Lower lobe of right lung (tissue), 2 donors: Measurements from ENCODE around the gene H3-3A. TPM values are rescaled to one million over a fixed set of nuclear protein-coding genes. Genes with fewer than 3 reads are reported as not detected.

Experiments
- ATAC-seq, 2 donors: fragments of 200-7000 bp; cut with Tn5 transposase; one replicate each; pipeline ENCODE4 v1.9.1; 2020 to 2022; ENCODE audit warnings: mild to moderate bottlenecking in 2 of 2, moderate library complexity in 2 of 2
- DNase-seq: peaks from one replicate; pipeline ENCODE4 v3.0.0-alpha.2; 2020
- H3K27ac ChIP-seq: fragments of 200-600 bp; one replicate; pipeline ENCODE4 v1.8.0; 2022
- H3K27me3 ChIP-seq: fragments of 200-600 bp; one replicate; pipeline ENCODE4 v1.8.0; 2022; ENCODE audit warnings: low read depth
- H3K36me3 ChIP-seq: fragments of 200-600 bp; one replicate; pipeline ENCODE4 v1.8.0; 2022; ENCODE audit warnings: mild to moderate bottlenecking
- H3K4me1 ChIP-seq: fragments of 200-600 bp; one replicate; pipeline ENCODE4 v1.8.0; 2022
- H3K4me3 ChIP-seq: fragments of 200-600 bp; one replicate; pipeline ENCODE4 v1.8.0; 2022; ENCODE audit warnings: mild to moderate bottlenecking
- H3K9me3 ChIP-seq: fragments of 200-600 bp; one replicate; pipeline ENCODE4 v1.8.0; 2022
- intact Hi-C: fragments of 100-400 bp; cut with DNase I; formaldehyde crosslinking; loops from one replicate; pipeline ENCODE4 v1.11.0; 2022
- total RNA-seq: library from RNA; stranded (reverse); fragmentation: NEBNext Ultra II Directional; extraction: Animal tissue kit (Norgen Biotek cat#: 25700); gene quantifications from one replicate; pipeline ENCODE4 v1.2.1, GENCODE V29; 2021
- TF ChIP-seq, protein P1 (sequence below): fragments of 200-600 bp; IDR thresholded peaks from one replicate; pipeline ENCODE4 v1.8.0; 2022; ENCODE audit warnings: antibody characterized with exemption, mild to moderate bottlenecking
- donor health status: DM: no; HTN: yes; CAD: no; lungs with severe emphysema.

The H3-3A gene
- total RNA-seq, 1 donor from 2014 or later, result 504 TPM

DNA sequence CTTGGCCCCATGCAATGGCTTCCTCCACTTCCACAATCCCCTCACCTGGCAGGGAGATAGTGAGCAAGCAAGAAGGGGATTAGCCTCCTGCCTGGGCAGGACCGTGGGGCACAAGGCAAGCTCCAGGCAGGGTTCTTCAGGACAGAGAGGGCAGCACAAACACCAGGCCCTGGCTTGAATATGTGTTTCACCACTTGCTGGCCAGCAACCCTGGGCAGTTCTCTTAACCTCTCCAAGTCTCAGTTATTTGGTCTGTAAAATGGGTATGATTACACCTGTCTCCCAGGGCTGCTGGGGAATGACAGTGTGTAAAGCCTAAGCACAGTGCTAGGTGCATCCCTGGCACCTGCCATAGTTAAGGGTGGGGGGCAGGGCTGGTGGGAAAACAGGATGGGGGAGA, 31.9 kb downstream of the H3-3A start:
- Histone ChIP-seq H3K27ac (no peak overlapping the region), H3K4me3 (no peak overlapping the region), H3K27me3 (no peaks in the 10 kb centered on the region), H3K4me1 (no peaks in the 10 kb centered on the region), H3K36me3 (no peaks in the 10 kb centered on the region), H3K9me3 (no peaks in the 10 kb centered on the region)
- ATAC-seq, result no peak
- intact Hi-C loops, result no loop called here
- no peak for DNase-seq
- TF ChIP-seq, protein P1, sequence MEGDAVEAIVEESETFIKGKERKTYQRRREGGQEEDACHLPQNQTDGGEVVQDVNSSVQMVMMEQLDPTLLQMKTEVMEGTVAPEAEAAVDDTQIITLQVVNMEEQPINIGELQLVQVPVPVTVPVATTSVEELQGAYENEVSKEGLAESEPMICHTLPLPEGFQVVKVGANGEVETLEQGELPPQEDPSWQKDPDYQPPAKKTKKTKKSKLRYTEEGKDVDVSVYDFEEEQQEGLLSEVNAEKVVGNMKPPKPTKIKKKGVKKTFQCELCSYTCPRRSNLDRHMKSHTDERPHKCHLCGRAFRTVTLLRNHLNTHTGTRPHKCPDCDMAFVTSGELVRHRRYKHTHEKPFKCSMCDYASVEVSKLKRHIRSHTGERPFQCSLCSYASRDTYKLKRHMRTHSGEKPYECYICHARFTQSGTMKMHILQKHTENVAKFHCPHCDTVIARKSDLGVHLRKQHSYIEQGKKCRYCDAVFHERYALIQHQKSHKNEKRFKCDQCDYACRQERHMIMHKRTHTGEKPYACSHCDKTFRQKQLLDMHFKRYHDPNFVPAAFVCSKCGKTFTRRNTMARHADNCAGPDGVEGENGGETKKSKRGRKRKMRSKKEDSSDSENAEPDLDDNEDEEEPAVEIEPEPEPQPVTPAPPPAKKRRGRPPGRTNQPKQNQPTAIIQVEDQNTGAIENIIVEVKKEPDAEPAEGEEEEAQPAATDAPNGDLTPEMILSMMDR, result no peak

DNA sequence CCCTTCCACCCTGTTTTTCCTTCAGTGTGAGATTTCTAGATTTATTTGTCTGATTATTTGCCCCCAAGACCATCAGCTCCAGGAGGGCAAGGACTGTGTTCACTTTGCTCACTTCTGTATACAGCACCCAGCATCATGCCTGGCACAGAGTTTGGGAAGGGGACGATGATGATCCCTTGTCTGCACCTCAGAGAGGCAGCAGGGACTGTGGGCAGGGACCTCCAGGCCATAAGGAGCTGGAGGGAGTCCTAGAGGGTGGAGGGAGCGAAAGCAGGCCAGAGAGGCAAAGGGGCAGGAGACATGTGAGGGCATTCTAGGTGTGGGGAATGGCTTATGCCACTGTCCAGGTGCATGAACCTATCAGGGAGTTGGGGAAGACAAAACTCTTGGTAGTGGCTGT, 32.8 kb downstream of the H3-3A start:
- TF ChIP-seq, protein P1, result no peak
- Histone ChIP-seq H3K27ac (no peak overlapping the region), H3K27me3 (no peaks in the 10 kb centered on the region), H3K4me3 (no peak overlapping the region), H3K36me3 (no peaks in the 10 kb centered on the region), H3K4me1 (peaks cover 4% of the 10 kb centered on the region), H3K9me3 (no peaks in the 10 kb centered on the region)
- ATAC-seq (no peak), DNase-seq (no peak)
- intact Hi-C loops, result no loop called here

DNA sequence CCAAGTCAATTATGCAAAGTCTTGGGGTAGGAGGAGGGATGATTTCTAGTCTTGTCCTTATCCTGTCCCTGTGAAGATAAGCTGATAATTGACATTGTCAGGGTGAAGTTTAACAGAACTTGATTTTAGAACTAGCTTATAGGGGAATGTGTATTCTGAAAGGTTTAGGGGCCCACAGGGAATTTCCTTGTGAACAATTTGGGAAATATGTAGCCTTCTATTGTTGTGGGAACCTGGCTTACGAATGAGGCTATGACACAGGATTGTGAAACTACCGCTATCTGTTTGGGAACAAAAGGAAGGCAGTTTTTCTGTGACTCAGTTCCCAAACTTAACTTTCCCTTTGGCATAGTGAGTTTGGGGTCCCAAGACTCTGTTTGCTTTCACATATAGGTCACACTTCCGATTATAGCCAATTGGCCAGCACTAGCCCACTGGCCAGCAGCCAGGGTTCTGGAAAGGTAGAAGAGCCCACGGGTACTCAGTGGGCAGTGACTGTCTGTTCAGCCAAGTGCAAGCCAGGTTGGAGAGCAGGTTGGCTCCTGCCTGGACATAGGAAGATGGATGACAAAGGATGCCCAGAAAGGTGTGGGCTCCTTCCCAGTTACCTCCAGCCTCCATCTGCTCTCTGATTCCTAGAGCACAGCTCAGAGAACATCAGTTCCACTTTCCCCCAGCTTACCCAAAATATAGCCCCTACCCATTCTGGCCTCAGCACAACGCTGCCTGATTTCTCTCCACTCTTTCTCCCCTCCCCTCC, 35.5 kb downstream of the H3-3A start:
- no peak for DNase-seq
- no peak overlapping the region for H3K4me3 ChIP-seq
- TF ChIP-seq, protein P1, result no peak
- no peaks in the 10 kb centered on the region for H3K27me3 ChIP-seq
- ATAC-seq, result no peak
- no peak overlapping the region for H3K27ac ChIP-seq
- H3K9me3 ChIP-seq, result no peaks in the 10 kb centered on the region
- H3K4me1 ChIP-seq, result peaks cover 12% of the 10 kb centered on the region
- intact Hi-C loops, result no loop called here
- no peaks in the 10 kb centered on the region for H3K36me3 ChIP-seq

DNA sequence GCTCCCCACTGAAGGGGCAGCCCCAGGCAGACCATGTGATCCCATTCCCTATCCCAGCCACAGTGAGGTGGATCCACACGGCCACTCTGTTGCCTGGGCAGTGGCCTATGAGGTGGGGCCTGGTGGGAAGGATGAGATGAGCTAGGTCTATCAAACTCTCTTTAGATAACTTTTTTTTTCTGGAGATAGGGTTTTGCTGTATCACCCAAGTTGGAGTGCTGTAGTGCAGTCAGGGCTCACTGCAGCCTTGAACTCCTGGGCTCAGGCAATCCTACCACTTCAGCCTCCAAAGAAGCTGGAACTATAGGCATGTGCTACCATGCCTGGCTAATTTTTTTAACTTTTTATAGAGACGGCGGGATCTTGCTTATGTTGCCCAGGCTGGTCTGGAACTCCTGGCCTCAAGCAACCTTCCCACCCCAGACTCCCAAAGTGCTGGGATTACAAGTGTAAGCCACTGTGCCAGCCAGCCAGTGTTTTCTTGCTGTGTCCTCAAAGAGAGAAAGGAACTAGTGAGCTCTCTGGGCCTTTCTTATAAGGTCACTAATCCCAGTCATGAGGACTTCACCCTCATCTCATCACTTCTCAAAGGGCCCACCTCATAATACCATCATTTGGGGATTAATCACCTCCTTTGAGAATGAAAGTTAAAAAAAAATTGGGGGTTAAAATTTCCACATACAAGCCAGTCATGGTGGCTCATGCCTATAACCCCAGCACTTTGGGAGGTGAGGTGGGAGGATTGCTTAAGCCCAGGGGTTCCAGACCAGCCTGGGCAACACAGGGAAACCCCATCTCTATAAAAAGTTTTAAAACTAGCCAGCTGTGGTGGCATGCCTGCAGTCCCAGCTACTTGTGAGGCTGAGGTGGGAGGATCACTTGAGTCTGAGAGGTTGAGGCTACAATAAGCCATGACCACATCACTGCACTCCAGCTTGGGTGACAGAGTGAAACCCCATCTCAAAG, 36.6 kb downstream of the H3-3A start:
- Histone ChIP-seq H3K36me3 (no peaks in the 10 kb centered on the region), H3K27ac (no peak overlapping the region), H3K4me1 (peaks cover 12% of the 10 kb centered on the region), H3K4me3 (no peak overlapping the region), H3K27me3 (no peaks in the 10 kb centered on the region), H3K9me3 (no peaks in the 10 kb centered on the region)
- no peak for ATAC-seq
- no peak for DNase-seq
- intact Hi-C loops, result no loop called here
- TF ChIP-seq, protein P1, result no peak

DNA sequence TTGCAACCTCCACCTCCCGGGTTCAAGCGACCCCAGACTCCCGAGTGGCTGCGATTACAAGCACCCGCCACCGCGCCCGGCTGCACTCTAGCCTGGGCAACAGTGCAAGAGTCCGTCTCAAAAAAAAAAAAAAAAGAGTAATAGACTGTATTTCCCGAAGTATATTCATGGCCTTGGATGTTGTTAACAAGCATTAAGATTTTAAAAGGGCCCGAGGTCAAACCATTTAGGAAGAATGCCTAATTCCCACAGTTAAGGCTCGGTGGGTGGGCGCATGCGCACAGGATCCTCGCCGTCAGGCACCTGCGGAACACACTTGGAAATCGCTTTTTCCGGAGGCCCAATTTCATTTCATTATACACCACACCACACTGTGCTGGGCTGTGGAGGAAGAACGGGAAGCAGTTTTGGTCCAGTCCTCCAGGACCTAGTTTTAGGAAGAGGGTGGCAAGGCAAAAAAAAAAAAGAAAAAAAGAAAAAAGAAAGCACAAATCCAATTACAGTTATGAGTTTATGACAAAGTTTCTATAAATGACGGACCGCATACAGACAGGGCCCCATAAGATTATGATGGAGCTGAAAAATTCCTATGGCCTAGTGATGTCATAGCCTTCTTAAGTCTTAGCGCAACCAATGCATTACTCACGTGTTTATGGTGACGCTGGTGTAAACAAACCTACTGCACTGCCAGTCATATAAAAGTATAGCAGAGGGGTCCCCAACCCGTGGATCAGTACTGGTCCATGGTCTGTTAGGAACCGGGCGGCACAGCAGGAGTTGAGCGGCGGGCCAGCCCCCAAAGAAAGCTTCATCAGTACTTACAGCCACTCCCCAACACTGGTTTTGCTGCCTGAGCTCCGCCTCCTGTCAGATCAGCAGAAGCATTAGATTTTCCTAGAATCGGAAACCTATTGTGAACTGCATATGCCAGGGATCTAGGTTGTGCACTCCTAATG, 38.2 kb downstream of the H3-3A start:
- ATAC-seq (peak; percentile 53 to 82), DNase-seq (peak; percentile 66)
- Histone ChIP-seq H3K27ac (no peak overlapping the region), H3K9me3 (no peaks in the 10 kb centered on the region), H3K36me3 (no peaks in the 10 kb centered on the region), H3K4me1 (peaks cover 12% of the 10 kb centered on the region), H3K27me3 (no peaks in the 10 kb centered on the region), H3K4me3 (peak overlapping the region; percentile 55)
- intact Hi-C loops, result no loop called here
- TF ChIP-seq, protein P1, result no peak
